Measurements from ENCODE around the gene ENTHD1.

Gene ENTHD1

GRCh38 chr22:39721206-39722031 lies 172.1 kb downstream of the ENTHD1 start:
- Histone ChIP-seq H3K27ac (ENCODE audit: extremely low read depth, low read depth, low read length) (no peak overlapping the region), H3K36me3 (ENCODE audit: control insufficient read depth in 2 of 2, insufficient read depth in 1 of 2, low read length in 2 of 2) (no peaks in the 10 kb centered on the region), H3K4me1 (ENCODE audit: control insufficient read depth, insufficient read depth, low read length) (0 out of 2 replicates have a peak, but pooled peaks cover 2% of the 10 kb centered on the region), H3K9me3 (ENCODE audit: control insufficient read depth, insufficient read depth, low read depth, low read length) (no peaks in the 10 kb centered on the region), H3K4me3 (ENCODE audit: low read depth, low read length) (no peak overlapping the region)
- ChIA-PET POLR2A (interaction anchor here (1.0 kb wide), 1 partner anchor 12 kb away, joined by 3 read pairs; no protein-coding TSS in a partner anchor), CTCF (interaction anchor here (0.5 kb wide), 1 partner anchor 320 kb away, joined by 6 read pairs; no protein-coding TSS in a partner anchor)
- TF ChIP-seq, protein P1, sequence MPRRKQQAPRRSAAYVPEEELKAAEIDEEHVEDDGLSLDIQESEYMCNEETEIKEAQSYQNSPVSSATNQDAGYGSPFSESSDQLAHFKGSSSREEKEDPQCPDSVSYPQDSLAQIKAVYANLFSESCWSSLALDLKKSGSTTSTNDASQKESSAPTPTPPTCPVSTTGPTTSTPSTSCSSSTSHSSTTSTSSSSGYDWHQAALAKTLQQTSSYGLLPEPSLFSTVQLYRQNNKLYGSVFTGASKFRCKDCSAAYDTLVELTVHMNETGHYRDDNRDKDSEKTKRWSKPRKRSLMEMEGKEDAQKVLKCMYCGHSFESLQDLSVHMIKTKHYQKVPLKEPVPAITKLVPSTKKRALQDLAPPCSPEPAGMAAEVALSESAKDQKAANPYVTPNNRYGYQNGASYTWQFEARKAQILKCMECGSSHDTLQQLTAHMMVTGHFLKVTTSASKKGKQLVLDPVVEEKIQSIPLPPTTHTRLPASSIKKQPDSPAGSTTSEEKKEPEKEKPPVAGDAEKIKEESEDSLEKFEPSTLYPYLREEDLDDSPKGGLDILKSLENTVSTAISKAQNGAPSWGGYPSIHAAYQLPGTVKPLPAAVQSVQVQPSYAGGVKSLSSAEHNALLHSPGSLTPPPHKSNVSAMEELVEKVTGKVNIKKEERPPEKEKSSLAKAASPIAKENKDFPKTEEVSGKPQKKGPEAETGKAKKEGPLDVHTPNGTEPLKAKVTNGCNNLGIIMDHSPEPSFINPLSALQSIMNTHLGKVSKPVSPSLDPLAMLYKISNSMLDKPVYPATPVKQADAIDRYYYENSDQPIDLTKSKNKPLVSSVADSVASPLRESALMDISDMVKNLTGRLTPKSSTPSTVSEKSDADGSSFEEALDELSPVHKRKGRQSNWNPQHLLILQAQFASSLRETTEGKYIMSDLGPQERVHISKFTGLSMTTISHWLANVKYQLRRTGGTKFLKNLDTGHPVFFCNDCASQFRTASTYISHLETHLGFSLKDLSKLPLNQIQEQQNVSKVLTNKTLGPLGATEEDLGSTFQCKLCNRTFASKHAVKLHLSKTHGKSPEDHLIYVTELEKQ (tag by site-specific recombination; IDR thresholded peaks at IDR 0.05; ENCODE audit: borderline replicate concordance) = no peak
- TF ChIP-seq ZNF433 (tag by site-specific recombination; IDR thresholded peaks at IDR 0.05; ENCODE audit: low read depth) = no peak
- TF ChIP-seq WT1 (tag by site-specific recombination; IDR thresholded peaks at IDR 0.05) = no peak
- TF ChIP-seq, protein P2, sequence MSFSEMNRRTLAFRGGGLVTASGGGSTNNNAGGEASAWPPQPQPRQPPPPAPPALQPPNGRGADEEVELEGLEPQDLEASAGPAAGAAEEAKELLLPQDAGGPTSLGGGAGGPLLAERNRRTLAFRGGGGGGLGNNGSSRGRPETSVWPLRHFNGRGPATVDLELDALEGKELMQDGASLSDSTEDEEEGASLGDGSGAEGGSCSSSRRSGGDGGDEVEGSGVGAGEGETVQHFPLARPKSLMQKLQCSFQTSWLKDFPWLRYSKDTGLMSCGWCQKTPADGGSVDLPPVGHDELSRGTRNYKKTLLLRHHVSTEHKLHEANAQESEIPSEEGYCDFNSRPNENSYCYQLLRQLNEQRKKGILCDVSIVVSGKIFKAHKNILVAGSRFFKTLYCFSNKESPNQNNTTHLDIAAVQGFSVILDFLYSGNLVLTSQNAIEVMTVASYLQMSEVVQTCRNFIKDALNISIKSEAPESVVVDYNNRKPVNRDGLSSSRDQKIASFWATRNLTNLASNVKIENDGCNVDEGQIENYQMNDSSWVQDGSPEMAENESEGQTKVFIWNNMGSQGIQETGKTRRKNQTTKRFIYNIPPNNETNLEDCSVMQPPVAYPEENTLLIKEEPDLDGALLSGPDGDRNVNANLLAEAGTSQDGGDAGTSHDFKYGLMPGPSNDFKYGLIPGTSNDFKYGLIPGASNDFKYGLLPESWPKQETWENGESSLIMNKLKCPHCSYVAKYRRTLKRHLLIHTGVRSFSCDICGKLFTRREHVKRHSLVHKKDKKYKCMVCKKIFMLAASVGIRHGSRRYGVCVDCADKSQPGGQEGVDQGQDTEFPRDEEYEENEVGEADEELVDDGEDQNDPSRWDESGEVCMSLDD (tag by site-specific recombination; IDR thresholded peaks at IDR 0.05) = no peak
- TF ChIP-seq IKZF3 (tag by site-specific recombination; IDR thresholded peaks at IDR 0.05) = no peak
- TF ChIP-seq ZSCAN23 (tag by site-specific recombination; IDR thresholded peaks at IDR 0.05) = no peak
- TF ChIP-seq ZNF521 (tag by site-specific recombination; IDR thresholded peaks at IDR 0.05) = no peak
- no peak for TF ChIP-seq ZNF747 (tag by site-specific recombination; IDR thresholded peaks at IDR 0.05)
- TF ChIP-seq ZBTB17 (tag by site-specific recombination; IDR thresholded peaks at IDR 0.05) = no peak
- no peak for TF ChIP-seq ZFP3 (tag by site-specific recombination; IDR thresholded peaks at IDR 0.05; ENCODE audit: low read depth)
- TF ChIP-seq ZNF837 (tag by site-specific recombination; IDR thresholded peaks at IDR 0.05) = no peak
- TF ChIP-seq ZNF169 (tag by site-specific recombination; IDR thresholded peaks at IDR 0.05) = no peak
- TF ChIP-seq ZBTB21 (tag by site-specific recombination; IDR thresholded peaks at IDR 0.05) = no peak
- TF ChIP-seq REST (tag by site-specific recombination; IDR thresholded peaks at IDR 0.05) = no peak
- TF ChIP-seq ZNF302 (tag by site-specific recombination; IDR thresholded peaks at IDR 0.05; ENCODE audit: low read depth) = no peak
- no peak for TF ChIP-seq ZBTB7A (tag by site-specific recombination; IDR thresholded peaks at IDR 0.05; ENCODE audit: low read depth)
- TF ChIP-seq ZNF48 (tag by site-specific recombination; IDR thresholded peaks at IDR 0.05) = no peak
- no peak for TF ChIP-seq ZNF768 (tag by site-specific recombination; IDR thresholded peaks at IDR 0.05)
- TF ChIP-seq ZNF660 (tag by site-specific recombination; IDR thresholded peaks at IDR 0.05) = no peak
- TF ChIP-seq SCRT1 (tag by site-specific recombination; IDR thresholded peaks at IDR 0.05; ENCODE audit: borderline replicate concordance) = no peak
